Fibroblast of lung (primary cell): ENCODE measurements around the gene KLF17.

Experiments used
- CTCF ChIP-seq, 2 donors: IDR thresholded peaks in 1 of 2; conservative IDR thresholded peaks in 1 of 2; 1 replicate in 1 of 2; 2 replicates in 1 of 2; pipeline ENCODE4 v1.5.1; 2011 to 2012; ENCODE audit warnings: low read length in 2 of 2, control low read depth in 1 of 2, inconsistent platforms in 1 of 2, low read depth in 1 of 2, mild to moderate bottlenecking in 1 of 2
- EZH2 ChIP-seq: IDR thresholded peaks from 2 replicates; pipeline ENCODE4 v1.5.1; 2012; ENCODE audit warnings: low read length, control low read depth, mild to moderate bottlenecking; ENCODE audit errors: missing control alignments

- TF ChIP-seq CTCF (conservative IDR thresholded peaks at IDR 0.05 in 1 of 2, IDR thresholded peaks at IDR 0.05 in 1 of 2; ENCODE audit: low read depth in 1 of 2, low read length in 2 of 2) = no peak
- TF ChIP-seq EZH2 = no peak
These were observed 40.5 kb upstream of the KLF17 start for GRCh38 chr1:44078104-44078503.
